PFSK-1 (cell line): ENCODE measurements around the gene TNIP1.

ENCODE experiments used
- FOXP2 ChIP-seq: optimal IDR thresholded peaks from 2 replicates; pipeline ENCODE3; 2011; ENCODE audit warnings: borderline replicate concordance, control low read depth, inconsistent platforms; ENCODE audit not compliant: insufficient read depth; ENCODE audit errors: extremely low read length, extremely low read depth
- POLR2AphosphoS5 ChIP-seq: IDR thresholded peaks from 2 replicates; pipeline ENCODE4 v1.6.1; 2012; ENCODE audit warnings: low read depth, mild to moderate bottlenecking, control low read depth, low read length, moderate library complexity
- REST ChIP-seq, 2 experiments: IDR thresholded peaks; 2 replicates each; pipeline versions ENCODE4 v1.6.1 to v1.8.0; 2011 to 2012; ENCODE audit warnings: low read depth in 2 of 2, low read length in 2 of 2, control low read depth in 1 of 2, inconsistent platforms in 1 of 2, mild to moderate bottlenecking in 1 of 2, moderate library complexity in 1 of 2; ENCODE audit not compliant: insufficient read depth in 1 of 2
- SIN3A ChIP-seq: IDR thresholded peaks from 2 replicates; pipeline ENCODE4 v1.6.1; 2012; ENCODE audit warnings: mild to moderate bottlenecking, low read length, moderate library complexity, borderline replicate concordance; ENCODE audit not compliant: insufficient read depth
- TAF1 ChIP-seq: IDR thresholded peaks from 2 replicates; pipeline ENCODE4 v1.6.1; 2012; ENCODE audit warnings: low read length, control low read depth, borderline replicate concordance; ENCODE audit not compliant: insufficient read depth

Gene TNIP1

GRCh38 chr5:151026088-151026487, 54.7 kb downstream of the TNIP1 start:
- TF ChIP-seq FOXP2 (no peak), REST (IDR thresholded peaks at IDR 0.05; ENCODE audit: insufficient read depth in 1 of 2, low read depth in 2 of 2, low read length in 2 of 2) (no peak), SIN3A (no peak), TAF1 (no peak), POLR2AphosphoS5 (no peak)

DNA sequence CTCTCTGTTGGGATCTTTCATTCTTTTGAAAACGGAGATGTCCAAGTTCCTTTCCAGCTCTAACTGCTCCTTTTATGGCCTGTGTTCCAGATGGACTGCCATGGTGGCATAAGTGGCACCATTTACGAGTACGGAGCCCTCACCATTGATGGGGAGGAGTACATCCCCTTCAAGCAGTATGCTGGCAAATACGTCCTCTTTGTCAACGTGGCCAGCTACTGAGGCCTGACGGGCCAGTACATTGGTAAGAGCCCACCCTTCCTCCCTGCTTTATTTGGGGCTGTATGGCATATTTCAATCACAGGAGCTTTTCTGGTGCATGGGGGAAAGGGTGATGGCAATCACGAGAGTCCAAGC, 55.6 kb downstream of the TNIP1 start:
- TF ChIP-seq POLR2AphosphoS5 (no peak), REST (IDR thresholded peaks at IDR 0.05; ENCODE audit: insufficient read depth in 1 of 2, low read depth in 2 of 2, low read length in 2 of 2) (no peak), SIN3A (no peak), FOXP2 (no peak), TAF1 (no peak)

DNA sequence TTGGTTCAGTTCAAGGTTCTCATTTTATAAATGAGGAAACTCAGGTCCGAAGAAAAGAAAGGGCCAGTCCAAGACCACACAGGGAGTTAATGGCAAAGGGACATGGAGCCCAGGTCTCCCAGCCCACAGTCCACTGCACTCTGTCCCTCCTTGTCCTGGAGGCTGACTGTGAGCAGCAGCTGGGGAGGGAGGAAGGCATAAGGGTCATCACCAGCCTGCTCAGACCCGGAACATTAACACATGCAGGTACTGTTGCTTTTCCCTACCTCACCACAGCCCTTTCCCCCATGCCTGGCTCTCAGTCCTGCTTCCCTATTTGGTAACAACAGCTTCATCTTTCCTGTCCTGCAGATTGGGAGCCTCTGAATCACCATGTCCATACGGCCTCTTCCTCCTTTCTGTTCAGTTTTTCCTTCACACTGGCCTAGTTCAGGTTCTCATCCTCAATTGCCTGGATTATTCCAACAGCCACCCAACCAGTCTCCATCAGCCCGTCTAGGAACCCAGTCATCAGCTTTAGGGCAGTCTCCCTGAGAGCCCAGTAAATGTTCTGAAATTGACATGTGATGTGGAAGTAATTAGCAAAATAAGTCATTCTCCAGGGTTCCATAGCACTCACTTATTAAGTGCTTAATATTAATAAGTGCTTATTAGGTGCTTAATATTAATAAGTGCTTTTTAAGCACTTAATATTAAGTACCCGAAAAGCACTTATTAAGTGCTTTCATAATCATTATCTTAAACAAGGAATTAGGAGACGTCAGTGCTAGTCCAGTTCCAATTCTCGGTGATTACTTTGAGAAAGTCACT, 56.2 kb downstream of the TNIP1 start:
- TF ChIP-seq SIN3A, result no peak

- TF ChIP-seq TAF1 (no peak), POLR2AphosphoS5 (no peak), REST (IDR thresholded peaks at IDR 0.05; ENCODE audit: insufficient read depth in 1 of 2, low read depth in 2 of 2, low read length in 2 of 2) (no peak), FOXP2 (peak; percentile 53), SIN3A (no peak)
Measured at GRCh38 chr5:151023651-151024050, 57.2 kb downstream of the TNIP1 start.

DNA sequence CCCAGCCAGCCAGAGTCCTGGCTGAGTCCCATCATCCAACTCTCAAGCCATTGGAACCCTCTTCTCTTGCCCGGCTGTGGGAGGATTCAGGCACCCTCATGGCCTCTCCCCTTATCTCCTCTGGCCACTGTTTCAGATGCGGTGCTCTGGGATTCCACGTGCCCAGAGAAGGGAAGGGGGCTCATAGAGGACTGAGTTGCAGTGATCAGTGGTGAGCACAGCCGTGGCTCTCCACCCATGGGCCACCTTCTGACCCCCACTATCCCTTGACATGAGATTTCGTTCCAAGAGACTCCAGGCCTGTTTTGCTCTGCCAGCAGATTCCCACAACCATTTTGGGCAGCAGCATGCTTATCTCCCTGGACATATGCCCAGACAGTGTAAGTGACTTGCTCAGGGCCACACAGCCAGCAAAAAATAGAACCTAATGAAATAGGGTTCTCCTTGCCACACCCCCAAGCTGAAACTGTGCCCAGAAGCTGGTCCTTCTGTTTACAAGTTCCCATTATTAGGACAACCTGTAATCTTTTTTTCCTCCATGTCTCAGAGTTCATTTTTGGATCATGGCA, 57.7 kb downstream of the TNIP1 start:
- no peak for TF ChIP-seq FOXP2
- no peak for TF ChIP-seq REST (IDR thresholded peaks at IDR 0.05; ENCODE audit: insufficient read depth in 1 of 2, low read depth in 2 of 2, low read length in 2 of 2)
- TF ChIP-seq SIN3A, result no peak
- no peak for TF ChIP-seq TAF1
- no peak for TF ChIP-seq POLR2AphosphoS5
